GM12873 (cell line): Measurements from ENCODE around the gene ZPBP.

ENCODE experiments used
- CTCF ChIP-seq: IDR thresholded peaks from 2 replicates; pipeline ENCODE4 v1.5.1; 2012; ENCODE audit warnings: low read depth, mild to moderate bottlenecking, moderate library complexity, low read length, control low read depth; ENCODE audit not compliant: insufficient read depth; ENCODE audit errors: missing control alignments

ZPBP gene, protein sequence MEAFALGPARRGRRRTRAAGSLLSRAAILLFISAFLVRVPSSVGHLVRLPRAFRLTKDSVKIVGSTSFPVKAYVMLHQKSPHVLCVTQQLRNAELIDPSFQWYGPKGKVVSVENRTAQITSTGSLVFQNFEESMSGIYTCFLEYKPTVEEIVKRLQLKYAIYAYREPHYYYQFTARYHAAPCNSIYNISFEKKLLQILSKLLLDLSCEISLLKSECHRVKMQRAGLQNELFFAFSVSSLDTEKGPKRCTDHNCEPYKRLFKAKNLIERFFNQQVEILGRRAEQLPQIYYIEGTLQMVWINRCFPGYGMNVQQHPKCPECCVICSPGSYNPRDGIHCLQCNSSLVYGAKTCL

GRCh38 chr7:50092579-50093491 lies at the start of gene ZPBP:
Gene ZPBP, minus strand, starts transcription at chr7:50093246. Its CDS starts 52 bp downstream, at chr7:50093194.
- TF ChIP-seq CTCF: peak; percentile 65

- peak; percentile 67 for TF ChIP-seq CTCF
Measured at GRCh38 chr7:50142425-50143017, 49.5 kb upstream of the ZPBP start.

DNA sequence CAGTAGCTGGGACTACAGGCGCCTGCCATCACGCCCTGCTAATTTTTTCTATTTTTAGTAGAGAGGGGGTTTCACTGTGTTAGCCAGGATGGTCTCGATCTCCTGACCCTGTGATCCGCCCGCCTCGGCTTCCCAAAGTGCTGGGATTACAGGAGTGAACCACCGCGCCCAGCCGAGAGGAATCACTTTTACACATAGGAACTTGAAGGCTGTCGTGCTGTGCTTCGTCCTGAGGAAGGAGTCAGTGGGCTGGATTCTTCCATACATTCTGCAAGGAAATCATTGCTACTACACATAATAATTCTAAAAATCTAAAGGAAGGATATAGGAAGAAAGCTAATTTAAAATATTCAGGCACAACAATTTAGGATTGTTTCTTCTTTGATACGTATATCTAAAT lies 48.8 kb upstream of the ZPBP start:
- no peak for TF ChIP-seq CTCF

- TF ChIP-seq CTCF: no peak
Measured at GRCh38 chr7:50141131-50141530, 48.1 kb upstream of the ZPBP start.

- TF ChIP-seq CTCF: no peak
Measured at GRCh38 chr7:50140688-50141087, 47.6 kb upstream of the ZPBP start.

DNA sequence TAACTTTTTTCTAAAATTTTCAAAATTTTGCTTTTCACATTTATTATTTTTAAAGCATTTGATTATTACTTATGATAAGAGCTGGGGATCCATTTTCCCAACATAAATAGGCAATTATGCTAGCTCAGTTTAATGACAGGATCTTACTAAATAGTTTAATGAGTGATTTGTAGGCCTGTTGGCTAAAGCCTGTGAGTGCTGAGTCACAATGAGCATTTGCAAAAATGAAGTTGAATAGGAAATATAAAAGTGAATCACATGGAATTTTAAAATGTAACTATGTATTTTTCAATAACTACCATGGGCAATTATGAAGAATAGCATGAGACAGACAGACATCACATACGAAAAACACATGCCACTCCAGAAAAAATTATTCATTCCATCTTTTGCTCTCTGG lies 45.1 kb upstream of the ZPBP start:
- TF ChIP-seq CTCF: no peak

DNA sequence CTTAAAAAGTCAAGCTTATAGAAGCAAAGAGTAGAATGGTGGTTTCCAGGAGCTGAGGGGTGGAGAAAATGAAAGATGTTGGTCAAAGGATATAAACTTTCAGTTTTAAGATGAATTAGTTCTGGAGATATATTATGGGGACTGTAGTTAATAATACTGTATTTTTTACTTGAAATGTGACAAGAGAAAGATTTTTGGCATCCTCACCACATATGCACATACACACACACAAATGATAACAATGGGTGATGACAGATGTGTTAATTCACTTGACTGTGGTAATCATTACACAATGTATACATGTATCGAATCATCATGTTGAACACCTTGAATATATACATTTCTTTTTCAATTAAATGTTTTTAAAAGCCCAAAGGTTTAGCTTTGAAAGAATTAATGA lies 32.7 kb upstream of the ZPBP start:
- TF ChIP-seq CTCF: no peak
